CD4-positive, alpha-beta memory T cell (primary cell): Measurements from ENCODE around the gene RPL19. TPM values are rescaled to one million over a fixed set of nuclear protein-coding genes. Genes with fewer than 3 reads are reported as not detected.

Source experiments
- CTCF ChIA-PET: fragments of 350-600 bp; sonication (Branson Sonifier 250); formaldehyde crosslinking; loops from one replicate; lab custom pipeline; 2021; ENCODE audit warnings: inconsistent platforms; ENCODE audit not compliant: partially characterized antibody; lab: Charles Lee
- POLR2A ChIA-PET: fragments of 350-600 bp; sonication (Branson Sonifier 250); formaldehyde crosslinking; loops from one replicate; lab custom pipeline; 2021; ENCODE audit not compliant: partially characterized antibody; lab: Charles Lee
- DNase-seq, 5 donors: peaks; one replicate each; pipeline versions ENCODE4 v3.0.0 to v3.0.0-alpha.2; 2020 to 2022; ENCODE audit warnings: mixed read lengths in 1 of 5
- H3K27ac ChIP-seq: one replicate; pipeline ENCODE4 v1.7.0; 2013; ENCODE audit warnings: low read depth, low read length
- H3K27me3 ChIP-seq: 2 replicates; pipeline ENCODE4 v1.7.0; 2013; ENCODE audit warnings: mild to moderate bottlenecking, low read length, moderate library complexity; ENCODE audit not compliant: insufficient read depth
- H3K36me3 ChIP-seq: 2 replicates; pipeline ENCODE4 v1.7.0; 2013; ENCODE audit warnings: mild to moderate bottlenecking, low read length, moderate library complexity; ENCODE audit not compliant: insufficient read depth
- H3K4me1 ChIP-seq: 2 replicates; pipeline ENCODE4 v1.7.0; 2013; ENCODE audit warnings: mild to moderate bottlenecking, low read length, moderate library complexity; ENCODE audit not compliant: insufficient read depth
- H3K4me3 ChIP-seq, 2 donors: one replicate each; pipeline ENCODE4 v1.7.0; 2013; ENCODE audit warnings: low read length in 2 of 2, mild to moderate bottlenecking in 1 of 2
- H3K9me3 ChIP-seq, 2 donors: one replicate each; pipeline ENCODE4 v1.7.0; 2013; ENCODE audit warnings: low read length in 2 of 2, control low read depth in 1 of 2; ENCODE audit not compliant: control insufficient read depth in 1 of 2
- H3K27ac Mint-ChIP-seq, 7 donors: one replicate each; pipeline ENCODE4 v1.8.0; 2020 to 2021; ENCODE audit warnings: mixed read lengths in 7 of 7, mild to moderate bottlenecking in 6 of 7, inconsistent platforms in 3 of 7, moderate library complexity in 3 of 7
- H3K27me3 Mint-ChIP-seq, 2 donors: one replicate each; pipeline ENCODE4 v1.8.0; 2020 to 2021; ENCODE audit warnings: mixed read lengths in 2 of 2
- H3K36me3 Mint-ChIP-seq, 2 donors: one replicate each; pipeline ENCODE4 v1.8.0; 2020 to 2021; ENCODE audit warnings: mixed read lengths in 2 of 2, inconsistent platforms in 1 of 2, mild to moderate bottlenecking in 1 of 2
- H3K4me1 Mint-ChIP-seq, 4 donors: one replicate each; pipeline ENCODE4 v1.8.0; 2020 to 2021; ENCODE audit warnings: mixed read lengths in 4 of 4, mild to moderate bottlenecking in 1 of 4
- H3K4me3 Mint-ChIP-seq, 8 donors: one replicate each; pipeline ENCODE4 v1.8.0; 2020 to 2021; ENCODE audit warnings: mixed read lengths in 8 of 8, mild to moderate bottlenecking in 7 of 8, moderate library complexity in 6 of 8, inconsistent platforms in 3 of 8
- H3K9me3 Mint-ChIP-seq, 8 donors: one replicate each; pipeline ENCODE4 v1.8.0; 2020 to 2021; ENCODE audit warnings: mixed read lengths in 8 of 8, mild to moderate bottlenecking in 5 of 8, inconsistent platforms in 3 of 8, moderate library complexity in 1 of 8
- intact Hi-C: fragments of 100-400 bp; cut with micrococcal nuclease; formaldehyde crosslinking; loops from one replicate; pipeline ENCODE4 v1.15.1; 2023
- polyA plus RNA-seq, 2 donors: library from polyadenylated mRNA; unstranded; fragments of 300-500 nt; fragmentation: Illumina TruSeq; gene quantifications; one replicate each; pipeline ENCODE4 v1.2.3, GENCODE V29; 2021
- total RNA-seq, 2 experiments: library from RNA; stranded (reverse); gene quantifications; one replicate each; pipeline ENCODE4 v1.2.3, GENCODE V29; 2021

The RPL19 gene
- total and polyA plus RNA-seq, 4 experiments from 2014 or later = 2,224 to 3,299 (median 3,252) TPM

- no peaks in the 10 kb centered on the region for H3K9me3 ChIP-seq
- no peaks in the 10 kb centered on the region for H3K36me3 ChIP-seq
- POLR2A ChIA-PET = interaction anchor here (1.0 to 1.8 kb wide), 4 partner anchors 23 to 78 kb away, joined by 3 to 6 read pairs (median 4); partner anchors contain the start of gene RPL19
- no peak overlapping the region for H3K27ac ChIP-seq
- H3K9me3 Mint-ChIP-seq = peaks cover 0 to 1% (median 0%) of the 10 kb centered on the region in 8 donors
- intact Hi-C loops = loop anchor here (1.0 kb wide), 1 partner anchor 249 kb away; no protein-coding TSS in a partner anchor
- peak; percentile 47 to 71 (median 56) for DNase-seq
- H3K4me1 ChIP-seq = peaks cover 18% of the 10 kb centered on the region
- CTCF ChIA-PET = interaction anchor here (0.6 to 21.0 kb wide), 19 partner anchors 7 to 408 kb away, joined by 3 to 554 read pairs (median 3); partner anchors contain the start of genes PLXDC1 and RPL19
- H3K27ac Mint-ChIP-seq = peak overlapping the region in 5 of 7 donors; percentile 26 to 84 (median 70)
- H3K36me3 Mint-ChIP-seq = no peaks in the 10 kb centered on the region
- H3K4me3 ChIP-seq = no peak overlapping the region
- peak overlapping the region in 6 of 8 donors; percentile 28 to 68 (median 64) for H3K4me3 Mint-ChIP-seq
- H3K4me1 Mint-ChIP-seq = peaks cover 11 to 21% (median 18%) of the 10 kb centered on the region in 4 donors
- H3K27me3 Mint-ChIP-seq = peaks cover 12 to 30% of the 10 kb centered on the region in 2 donors
- H3K27me3 ChIP-seq = peaks cover 6% of the 10 kb centered on the region
These were observed 31.8 kb downstream of the RPL19 start for GRCh38 chr17:39231591-39232551.

GRCh38 chr17:39235555-39236449 is 35.7 kb downstream of the RPL19 start:
- no peak overlapping the region for H3K27ac ChIP-seq
- no peaks in the 10 kb centered on the region for H3K9me3 ChIP-seq
- peaks cover 43% of the 10 kb centered on the region for H3K4me1 ChIP-seq
- H3K27me3 ChIP-seq = no peaks in the 10 kb centered on the region
- Mint-ChIP-seq H3K27me3 (peaks cover 4 to 11% of the 10 kb centered on the region in 2 donors), H3K27ac (peak overlapping the region; percentile 61 to 93 (median 82)), H3K4me3 (peak overlapping the region in 2 of 8 donors; percentile 50 to 73), H3K4me1 (peaks cover 31 to 45% (median 38%) of the 10 kb centered on the region in 4 donors), H3K9me3 (peaks cover 0 to 1% (median 0%) of the 10 kb centered on the region in 8 donors), H3K36me3 (no peaks in the 10 kb centered on the region)
- POLR2A ChIA-PET = interaction anchor here (0.8 to 1.7 kb wide), 5 partner anchors 9 to 82 kb away, joined by 3 to 6 read pairs (median 5); partner anchors contain the start of genes RPL19 and STAC2
- CTCF ChIA-PET = interaction anchor here (0.6 to 21.0 kb wide), 11 partner anchors 11 to 444 kb away, joined by 3 to 554 read pairs (median 4); partner anchors contain the start of genes ARL5C and RPL19
- intact Hi-C loops = loop anchor here (1.0 to 5.0 kb wide), 2 partner anchors 8 to 39 kb away; partner anchors contain the start of gene CACNB1
- DNase-seq = peak; percentile 53 to 66 (median 56)
- H3K4me3 ChIP-seq = no peak overlapping the region
- no peaks in the 10 kb centered on the region for H3K36me3 ChIP-seq

- no peak overlapping the region for H3K27ac ChIP-seq
- H3K4me3 ChIP-seq = no peak overlapping the region
- peaks cover 42% of the 10 kb centered on the region for H3K4me1 ChIP-seq
- Mint-ChIP-seq H3K27me3 (peaks cover 4 to 8% of the 10 kb centered on the region in 2 donors), H3K9me3 (peaks cover 0 to 1% (median 0%) of the 10 kb centered on the region in 8 donors), H3K27ac (peak overlapping the region; percentile 70 to 99 (median 82)), H3K4me1 (peaks cover 31 to 43% (median 37%) of the 10 kb centered on the region in 4 donors), H3K36me3 (no peaks in the 10 kb centered on the region), H3K4me3 (no peak overlapping the region)
- no peak for DNase-seq
- ChIA-PET CTCF (interaction anchor here (1.0 to 21.0 kb wide), 9 partner anchors 10 to 253 kb away, joined by 3 to 554 read pairs (median 11); partner anchors contain the start of genes ARL5C and RPL19), POLR2A (interaction anchor here (0.8 to 5.4 kb wide), 4 partner anchors 8 to 37 kb away, joined by 3 to 54 read pairs (median 6); partner anchors contain the start of genes RPL19 and STAC2)
- H3K27me3 ChIP-seq = no peaks in the 10 kb centered on the region
- no peaks in the 10 kb centered on the region for H3K36me3 ChIP-seq
- intact Hi-C loops = loop anchor here (5.0 kb wide), 1 partner anchor 39 kb away; the partner anchor contains the start of gene CACNB1
- no peaks in the 10 kb centered on the region for H3K9me3 ChIP-seq
These were observed 36.4 kb downstream of the RPL19 start for GRCh38 chr17:39236450-39236927.

GRCh38 chr17:39236981-39237441 is 36.9 kb downstream of the RPL19 start:
- no peaks in the 10 kb centered on the region for H3K36me3 Mint-ChIP-seq
- peak overlapping the region in 6 of 7 donors; percentile 19 to 99 (median 76) for H3K27ac Mint-ChIP-seq
- H3K9me3 Mint-ChIP-seq = peaks cover 0 to 1% (median 0%) of the 10 kb centered on the region in 8 donors
- Histone ChIP-seq H3K4me3 (no peak overlapping the region), H3K27ac (no peak overlapping the region), H3K27me3 (no peaks in the 10 kb centered on the region), H3K9me3 (no peaks in the 10 kb centered on the region), H3K36me3 (no peaks in the 10 kb centered on the region), H3K4me1 (peaks cover 37% of the 10 kb centered on the region)
- DNase-seq = no peak
- intact Hi-C loops = loop anchor here (5.0 kb wide), 1 partner anchor 40 kb away; the partner anchor contains the start of gene CACNB1
- ChIA-PET POLR2A (interaction anchor here (1.4 to 5.4 kb wide), 5 partner anchors 11 to 83 kb away, joined by 4 to 54 read pairs (median 6); partner anchors contain the start of genes RPL19 and STAC2), CTCF (interaction anchor here (1.1 to 21.0 kb wide), 7 partner anchors 10 to 254 kb away, joined by 3 to 554 read pairs (median 15); partner anchors contain the start of genes ARL5C and RPL19)
- no peak overlapping the region for H3K4me3 Mint-ChIP-seq
- peaks cover 27 to 38% (median 32%) of the 10 kb centered on the region in 4 donors for H3K4me1 Mint-ChIP-seq
- H3K27me3 Mint-ChIP-seq = peaks cover under 1 to 3% of the 10 kb centered on the region in 2 donors

GRCh38 chr17:39237586-39237985 is 37.5 kb downstream of the RPL19 start:
- Histone ChIP-seq H3K4me3 (no peak overlapping the region), H3K9me3 (no peaks in the 10 kb centered on the region), H3K27ac (peak overlapping the region; percentile 69), H3K36me3 (no peaks in the 10 kb centered on the region), H3K27me3 (no peaks in the 10 kb centered on the region), H3K4me1 (peaks cover 33% of the 10 kb centered on the region)
- ChIA-PET POLR2A (interaction anchor here (0.6 to 5.4 kb wide), 7 partner anchors 11 to 367 kb away, joined by 3 to 54 read pairs (median 10); partner anchors contain the start of genes LASP1, RPL19 and STAC2), CTCF (interaction anchor here (1.1 to 21.0 kb wide), 8 partner anchors 9 to 254 kb away, joined by 5 to 554 read pairs (median 15); partner anchors contain the start of genes ARL5C and RPL19)
- intact Hi-C loops = loop anchor here (5.0 kb wide), 1 partner anchor 40 kb away; the partner anchor contains the start of gene CACNB1
- Mint-ChIP-seq H3K36me3 (no peaks in the 10 kb centered on the region), H3K4me1 (peaks cover 23 to 33% (median 29%) of the 10 kb centered on the region in 4 donors), H3K9me3 (peaks cover 0 to 1% (median 0%) of the 10 kb centered on the region in 8 donors), H3K27ac (peak overlapping the region; percentile 81 to 99 (median 98)), H3K4me3 (peak overlapping the region in 3 of 8 donors; percentile 80 to 89 (median 82)), H3K27me3 (peaks cover 0 to 2% of the 10 kb centered on the region in 2 donors)
- no peak for DNase-seq
